ENCODE results near the gene KLHDC4. TPM values are rescaled to one million over a fixed set of nuclear protein-coding genes. Genes with fewer than 3 reads are reported as not detected.
A peak's percentile ranks its signal among the peaks of the same experiment; 100 is the strongest.

The KLHDC4 gene
- total RNA-seq, 1 donor from 2014 or later: 38.8 TPM

DNA sequence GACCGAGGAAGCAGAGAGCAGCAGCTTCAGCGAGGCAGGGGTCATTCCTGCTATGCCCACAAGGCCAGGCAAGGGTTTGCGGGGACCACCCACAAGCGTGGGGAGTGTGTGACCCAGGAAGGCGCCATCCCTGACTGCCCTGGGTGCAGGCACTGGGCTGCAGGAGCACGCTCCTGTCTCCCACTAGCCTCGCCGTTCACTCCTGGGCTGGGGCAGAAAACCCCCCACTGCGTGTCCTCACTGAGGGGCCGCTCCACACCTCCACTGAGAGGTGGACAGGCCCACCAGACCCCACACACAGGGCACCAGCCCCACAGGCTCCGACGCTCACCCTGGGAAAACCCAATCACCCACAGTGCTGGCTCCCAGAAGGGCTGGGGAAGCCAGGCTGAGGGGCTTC, 56.1 kb downstream of the KLHDC4 start:
- Histone ChIP-seq H3K27me3 (no peaks in the 10 kb centered on the region), H3K36me3 (peaks cover 49% of the 10 kb centered on the region), H3K4me3 (no peak overlapping the region), H3K27ac (no peak overlapping the region), H3K9me3 (no peaks in the 10 kb centered on the region), H3K4me1 (no peaks in the 10 kb centered on the region)
- DNase-seq: no peak
- no peak for ATAC-seq
- intact Hi-C loops (cut with DNase I): no loop called here
- TF ChIP-seq, protein P1, sequence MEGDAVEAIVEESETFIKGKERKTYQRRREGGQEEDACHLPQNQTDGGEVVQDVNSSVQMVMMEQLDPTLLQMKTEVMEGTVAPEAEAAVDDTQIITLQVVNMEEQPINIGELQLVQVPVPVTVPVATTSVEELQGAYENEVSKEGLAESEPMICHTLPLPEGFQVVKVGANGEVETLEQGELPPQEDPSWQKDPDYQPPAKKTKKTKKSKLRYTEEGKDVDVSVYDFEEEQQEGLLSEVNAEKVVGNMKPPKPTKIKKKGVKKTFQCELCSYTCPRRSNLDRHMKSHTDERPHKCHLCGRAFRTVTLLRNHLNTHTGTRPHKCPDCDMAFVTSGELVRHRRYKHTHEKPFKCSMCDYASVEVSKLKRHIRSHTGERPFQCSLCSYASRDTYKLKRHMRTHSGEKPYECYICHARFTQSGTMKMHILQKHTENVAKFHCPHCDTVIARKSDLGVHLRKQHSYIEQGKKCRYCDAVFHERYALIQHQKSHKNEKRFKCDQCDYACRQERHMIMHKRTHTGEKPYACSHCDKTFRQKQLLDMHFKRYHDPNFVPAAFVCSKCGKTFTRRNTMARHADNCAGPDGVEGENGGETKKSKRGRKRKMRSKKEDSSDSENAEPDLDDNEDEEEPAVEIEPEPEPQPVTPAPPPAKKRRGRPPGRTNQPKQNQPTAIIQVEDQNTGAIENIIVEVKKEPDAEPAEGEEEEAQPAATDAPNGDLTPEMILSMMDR (IDR thresholded peaks at IDR 0.05): no peak

DNA sequence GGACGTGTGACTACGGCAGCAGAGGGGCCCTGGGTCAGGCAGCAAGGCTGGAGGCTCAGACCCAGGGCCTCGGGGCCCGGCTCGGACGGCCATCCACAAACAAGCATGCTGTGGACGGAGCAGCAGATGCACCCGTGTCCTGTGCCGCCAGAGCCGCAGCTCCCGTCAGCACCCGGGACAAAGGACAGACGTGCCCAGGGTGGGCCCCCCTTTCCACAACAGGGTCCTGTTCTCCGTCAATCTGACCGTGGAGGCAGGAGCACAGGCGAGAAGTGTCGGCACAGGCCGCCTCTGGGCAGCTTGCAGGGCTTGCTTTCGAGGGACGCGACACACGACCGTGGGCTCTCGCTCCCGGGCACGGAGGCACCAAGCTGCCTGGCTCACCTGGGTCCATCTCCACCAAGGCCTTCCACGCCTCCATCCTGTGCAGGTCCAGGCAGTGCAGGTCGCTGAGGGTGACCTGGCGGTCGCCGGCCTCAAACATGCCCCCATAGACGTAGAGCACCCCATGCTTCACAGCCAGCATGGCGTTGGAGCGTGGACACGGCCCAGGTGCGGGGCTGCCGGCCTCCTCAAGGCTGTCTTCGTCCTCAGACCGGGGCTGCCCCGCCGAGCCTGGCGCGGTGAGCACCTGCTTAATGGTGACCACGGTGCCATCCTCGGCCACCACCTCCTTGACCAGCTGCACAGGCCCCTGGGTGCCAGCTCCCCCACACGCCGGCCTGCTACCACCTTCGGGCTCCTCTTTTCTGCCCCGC, 56.7 kb downstream of the KLHDC4 start:
- H3K4me3 ChIP-seq: no peak overlapping the region
- no peak for DNase-seq
- no peaks in the 10 kb centered on the region for H3K9me3 ChIP-seq
- intact Hi-C loops (cut with DNase I): no loop called here
- H3K27ac ChIP-seq: no peak overlapping the region
- no peaks in the 10 kb centered on the region for H3K27me3 ChIP-seq
- H3K4me1 ChIP-seq: no peaks in the 10 kb centered on the region
- peaks cover 44% of the 10 kb centered on the region for H3K36me3 ChIP-seq
- TF ChIP-seq, protein P1 (IDR thresholded peaks at IDR 0.05): no peak
- no peak for ATAC-seq

DNA sequence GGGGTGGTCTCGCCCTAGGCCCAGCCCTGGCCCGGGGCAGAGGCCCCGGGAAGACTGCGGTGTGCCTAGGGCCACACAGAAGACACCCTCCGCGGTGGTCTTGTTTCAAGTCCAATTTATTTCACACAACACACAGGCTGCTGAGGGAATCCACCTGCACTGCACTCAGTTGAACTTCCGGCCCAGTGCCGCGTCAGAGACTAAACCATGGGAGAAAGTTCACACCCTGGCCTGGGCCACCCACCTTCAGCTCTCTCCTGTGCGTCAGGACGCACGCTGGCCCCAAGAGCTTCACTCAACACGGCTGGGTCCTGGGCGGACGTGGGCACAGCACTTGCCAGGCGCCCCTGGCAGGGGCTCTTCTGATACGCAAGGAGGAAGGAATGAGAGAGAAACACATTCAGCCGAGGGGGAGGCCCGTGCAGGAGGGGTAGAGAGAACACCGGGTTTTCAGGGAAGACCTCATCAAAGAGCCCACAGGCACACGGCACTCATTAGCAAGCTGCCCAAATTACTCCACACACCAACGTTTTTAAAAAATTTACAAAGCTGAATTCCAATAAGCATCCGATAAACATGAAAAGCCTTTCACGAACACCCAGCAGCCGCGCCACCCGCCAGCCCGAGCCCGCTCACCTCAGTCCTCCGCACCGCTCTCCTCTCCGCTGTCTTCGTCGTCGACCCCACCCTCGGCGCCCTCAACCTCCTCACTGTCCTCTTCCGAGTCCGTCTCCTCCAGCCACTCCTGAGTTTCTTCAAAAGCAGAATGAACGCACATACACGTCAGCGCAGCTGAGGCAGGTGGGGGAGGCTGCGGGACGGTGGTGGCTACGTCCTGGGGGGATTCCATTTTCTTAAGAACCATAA, 57.8 kb downstream of the KLHDC4 start:
- H3K4me3 ChIP-seq: no peak overlapping the region
- no peaks in the 10 kb centered on the region for H3K9me3 ChIP-seq
- TF ChIP-seq, protein P1 (IDR thresholded peaks at IDR 0.05): no peak
- ATAC-seq (no peak), DNase-seq (no peak)
- no peaks in the 10 kb centered on the region for H3K27me3 ChIP-seq
- no peaks in the 10 kb centered on the region for H3K4me1 ChIP-seq
- intact Hi-C loops (cut with DNase I): no loop called here
- peaks cover 45% of the 10 kb centered on the region for H3K36me3 ChIP-seq
- H3K27ac ChIP-seq: no peak overlapping the region

DNA sequence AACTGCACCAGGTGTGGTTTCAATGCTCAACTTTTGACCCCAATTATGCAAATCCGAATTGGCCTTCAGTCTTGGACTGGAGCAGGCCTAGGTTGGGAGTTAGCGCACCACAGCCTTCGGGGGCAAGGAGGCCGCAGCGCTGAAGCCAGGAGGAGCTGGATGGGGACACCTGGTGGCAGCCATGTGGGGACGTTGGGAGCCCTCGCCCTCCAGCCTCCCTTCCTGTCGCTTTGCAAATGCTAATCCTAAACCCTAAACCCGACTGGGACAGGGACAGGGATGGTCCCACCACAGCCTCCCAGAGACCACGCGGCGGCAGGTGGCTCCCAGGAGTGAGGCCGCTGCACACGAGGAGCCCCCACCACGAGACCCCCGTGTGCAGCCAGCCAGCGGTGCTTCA, 58.7 kb downstream of the KLHDC4 start:
- ATAC-seq (no peak), DNase-seq (no peak)
- Histone ChIP-seq H3K9me3 (no peaks in the 10 kb centered on the region), H3K27ac (no peak overlapping the region), H3K4me3 (no peak overlapping the region), H3K4me1 (no peaks in the 10 kb centered on the region), H3K36me3 (peaks cover 50% of the 10 kb centered on the region), H3K27me3 (no peaks in the 10 kb centered on the region)
- intact Hi-C loops (cut with DNase I): no loop called here
- TF ChIP-seq, protein P1 (IDR thresholded peaks at IDR 0.05): no peak

DNA sequence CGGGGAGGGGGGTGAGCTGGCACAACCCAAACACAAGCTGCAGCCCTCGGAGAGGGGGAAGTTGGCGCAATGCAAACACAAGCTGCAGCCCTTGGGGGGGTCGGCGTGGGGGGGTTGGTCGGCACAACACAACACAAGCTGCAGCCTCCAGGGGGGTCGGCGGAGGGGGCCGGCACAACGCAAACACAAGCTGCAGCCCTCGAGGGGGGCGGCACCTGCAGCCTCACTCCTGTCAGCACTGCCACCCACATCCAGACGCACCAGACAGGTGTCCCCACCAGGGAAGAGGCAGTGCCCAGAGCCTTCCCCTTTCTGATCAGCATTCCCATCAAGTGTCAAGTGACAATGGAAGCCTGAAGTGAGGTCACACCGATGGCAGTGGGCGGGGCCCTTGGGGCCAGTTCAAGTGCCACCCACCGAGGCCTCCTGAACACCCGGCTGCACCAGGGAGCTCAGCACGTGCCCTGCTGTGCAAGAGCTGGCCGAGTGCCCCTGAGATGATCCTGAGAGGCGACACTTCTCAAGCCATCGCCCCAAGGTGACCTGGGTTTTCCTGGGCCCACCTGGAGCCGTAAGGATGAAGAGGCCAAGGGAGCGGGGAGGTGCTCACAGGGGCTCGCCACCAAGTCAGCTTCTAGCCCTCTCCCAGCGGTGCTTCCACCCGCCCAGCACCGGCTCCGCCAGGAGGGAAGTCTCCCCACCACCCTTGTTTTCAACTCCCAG, 59.3 kb downstream of the KLHDC4 start:
- Histone ChIP-seq H3K36me3 (peaks cover 49% of the 10 kb centered on the region), H3K4me3 (no peak overlapping the region), H3K4me1 (no peaks in the 10 kb centered on the region), H3K27ac (no peak overlapping the region), H3K27me3 (no peaks in the 10 kb centered on the region), H3K9me3 (no peaks in the 10 kb centered on the region)
- TF ChIP-seq, protein P1 (IDR thresholded peaks at IDR 0.05): no peak
- intact Hi-C loops (cut with DNase I): no loop called here
- peak; percentile 20 for ATAC-seq
- peak; percentile 74 for DNase-seq
